ENCODE data around the gene PDCD4. TPM values are rescaled to one million over a fixed set of nuclear protein-coding genes. Genes with fewer than 3 reads are reported as not detected.
"Not testable (repeated sequence)": the region's sequence is repeated elsewhere in the genome, so short reads cannot be mapped to it uniquely, and the experiment has no call there.

The PDCD4 gene
- total RNA-seq, 1 donor from 2014 or later: 118 TPM

DNA sequence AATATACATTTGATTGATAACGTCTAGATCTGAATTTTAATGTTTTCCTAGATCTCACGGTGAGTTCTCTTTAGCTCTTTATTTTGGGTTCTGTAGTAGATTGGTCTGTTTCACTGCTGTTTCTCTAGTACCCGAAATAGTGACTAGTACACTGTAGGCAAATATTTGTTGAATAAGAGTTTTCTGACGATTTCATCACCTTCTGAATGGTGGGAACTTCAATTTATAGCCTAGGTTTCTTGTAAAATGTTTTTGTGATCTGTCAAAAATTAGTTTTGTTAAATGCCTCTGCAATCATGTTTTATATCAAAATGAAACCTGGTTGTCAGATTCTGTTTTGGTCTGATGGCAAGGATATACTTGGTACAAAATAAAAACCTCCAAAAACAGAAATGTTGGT is 10.2 kb downstream of the PDCD4 start:
- no peak for DNase-seq (ENCODE audit: low spot score)

DNA sequence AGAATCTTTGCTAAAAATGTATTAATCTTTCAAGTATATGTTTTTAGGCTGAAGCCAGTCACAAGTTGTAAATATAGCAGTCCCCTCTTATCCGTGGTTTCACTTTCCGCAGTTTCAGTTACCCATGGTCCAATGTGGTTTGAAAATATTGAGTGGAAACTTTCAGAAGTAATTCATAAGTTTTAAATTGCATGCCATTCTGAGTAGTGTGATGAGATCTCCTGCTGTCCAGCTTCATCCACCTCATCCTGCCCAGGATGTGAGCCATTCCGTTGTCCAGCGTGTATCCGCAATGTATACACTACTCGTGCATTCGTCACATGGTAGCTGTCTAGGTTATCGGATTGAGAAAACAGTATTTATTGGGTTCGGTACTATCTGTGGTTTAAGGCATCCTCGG is 12.2 kb downstream of the PDCD4 start:
- DNase-seq (ENCODE audit: low spot score): no peak

DNA sequence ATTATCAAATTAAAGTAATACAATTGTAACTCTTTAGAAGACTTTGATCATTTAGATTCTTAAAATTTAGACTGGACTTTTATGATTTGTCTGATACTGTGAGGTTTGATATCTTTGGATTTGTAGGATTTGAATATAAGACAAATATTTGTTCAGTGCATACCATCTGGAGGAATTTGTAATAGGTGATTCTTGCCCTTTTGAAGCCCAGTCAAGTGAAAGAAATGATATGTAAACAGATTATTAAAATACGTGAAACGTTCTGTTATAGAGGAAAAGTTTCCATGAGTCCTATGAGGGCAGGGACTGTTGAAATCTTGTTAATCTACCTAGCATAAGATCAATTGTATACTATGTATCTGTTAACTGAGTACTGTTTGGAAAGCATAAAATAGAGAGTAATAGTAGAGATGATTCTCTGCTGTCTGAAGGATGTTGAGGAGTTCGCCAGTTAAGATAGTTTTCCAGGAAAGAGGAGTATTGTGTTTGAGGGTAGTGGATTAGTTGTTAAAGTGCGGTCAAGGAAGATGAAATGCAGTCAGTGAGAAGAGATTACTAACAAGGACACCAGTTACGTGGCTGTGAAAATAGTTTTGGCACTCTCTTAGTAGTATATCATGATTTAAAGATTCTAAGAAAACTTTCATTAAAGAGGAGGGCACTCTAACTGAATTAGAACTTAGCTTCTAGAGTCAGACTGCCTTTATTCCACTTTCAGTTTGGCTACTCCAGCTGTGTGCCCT is 14.4 kb downstream of the PDCD4 start:
- DNase-seq (ENCODE audit: low spot score): no peak

DNA sequence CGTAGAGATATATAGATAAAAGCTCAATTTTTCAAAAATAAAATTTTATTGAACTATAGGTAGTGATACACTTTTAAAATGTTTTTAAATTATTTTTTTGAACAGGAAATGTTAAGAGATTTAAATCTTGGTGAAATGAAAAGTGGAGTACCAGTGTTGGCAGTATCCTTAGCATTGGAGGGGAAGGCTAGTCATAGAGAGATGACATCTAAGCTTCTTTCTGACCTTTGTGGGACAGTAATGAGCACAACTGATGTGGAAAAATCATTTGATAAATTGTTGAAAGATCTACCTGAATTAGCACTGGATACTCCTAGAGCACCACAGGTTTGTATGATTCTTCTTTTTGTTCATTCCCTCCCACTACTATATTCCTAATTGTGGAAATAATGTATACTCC is 15.8 kb downstream of the PDCD4 start:
- no peak for DNase-seq (ENCODE audit: low spot score)

DNA sequence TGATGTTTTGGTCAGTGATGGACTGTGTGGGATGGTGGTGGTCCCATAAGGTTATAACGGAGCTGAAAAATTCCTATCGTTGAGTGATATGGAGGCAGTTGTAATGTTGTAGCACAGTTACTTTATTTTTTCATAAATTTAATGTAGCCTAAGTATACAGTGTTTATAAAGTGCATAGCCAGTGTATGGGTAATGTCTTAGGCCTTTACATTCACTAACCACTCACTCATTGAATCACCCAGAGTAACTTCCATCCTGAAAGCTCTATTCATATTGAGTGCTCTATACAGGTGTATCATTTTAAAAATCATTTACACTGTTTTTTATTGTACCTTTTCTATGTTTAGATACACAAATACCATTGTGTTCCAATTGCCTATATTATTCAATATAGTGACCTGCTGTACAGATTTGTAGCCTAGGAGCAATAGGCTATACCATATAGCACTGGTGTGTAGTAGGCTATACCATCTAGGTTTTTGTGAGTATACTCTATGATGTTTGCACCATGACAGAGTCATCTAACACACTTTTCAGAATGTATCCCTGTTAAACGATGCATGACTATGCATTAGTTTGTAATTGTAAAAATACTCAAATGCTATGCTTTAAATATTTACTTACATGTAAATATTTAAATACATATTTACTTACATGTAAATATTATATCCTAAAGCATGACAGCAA is 21.0 kb downstream of the PDCD4 start:
- no peak for DNase-seq (ENCODE audit: low spot score)

DNA sequence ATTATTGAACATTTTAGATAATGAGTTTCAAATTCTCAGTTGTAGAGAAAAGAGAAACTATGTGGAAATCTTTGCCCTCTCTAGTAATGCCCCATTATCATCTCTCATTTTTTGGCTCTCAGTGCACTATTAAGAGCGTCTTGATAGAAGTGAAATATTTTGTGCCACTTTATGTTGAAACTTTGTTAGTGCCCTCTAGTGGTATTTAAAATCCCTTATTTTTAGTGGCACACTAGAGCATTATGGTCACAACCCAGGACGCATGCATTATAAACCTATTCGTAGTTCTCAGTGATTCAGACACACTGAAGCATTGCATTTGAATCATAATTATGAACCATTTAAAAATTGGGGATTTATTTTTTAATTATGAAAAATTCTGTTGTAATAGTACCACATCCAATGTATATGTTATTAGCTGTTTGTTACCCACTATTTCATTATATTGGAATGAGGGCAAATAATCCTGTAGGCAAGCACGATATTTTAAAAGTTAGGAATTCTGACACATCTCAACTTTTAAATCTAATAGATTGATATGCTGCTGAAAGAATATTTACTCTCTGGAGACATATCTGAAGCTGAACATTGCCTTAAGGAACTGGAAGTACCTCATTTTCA is 21.9 kb downstream of the PDCD4 start:
- DNase-seq (ENCODE audit: low spot score): peak; percentile 59

DNA sequence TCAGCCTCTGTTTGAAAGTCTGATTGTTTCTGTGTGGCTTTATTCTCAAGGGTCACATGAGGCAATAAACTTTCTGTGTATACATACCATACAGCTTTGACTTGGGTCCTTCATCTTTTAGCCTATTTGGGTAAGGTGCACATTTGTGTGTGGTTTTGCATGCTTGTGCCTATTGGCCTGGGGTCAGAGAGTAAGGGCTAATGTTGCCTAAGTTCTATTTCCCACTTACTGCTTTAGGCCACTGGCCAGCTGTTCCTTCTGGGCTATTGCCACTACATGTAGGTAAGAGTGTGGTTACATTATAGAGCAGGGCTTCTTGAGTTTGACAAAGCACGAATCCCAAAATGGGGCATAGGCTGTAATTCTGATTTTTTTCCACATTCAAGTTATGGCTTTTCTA is 25.5 kb downstream of the PDCD4 start:
- no peak for DNase-seq (ENCODE audit: low spot score)

DNA sequence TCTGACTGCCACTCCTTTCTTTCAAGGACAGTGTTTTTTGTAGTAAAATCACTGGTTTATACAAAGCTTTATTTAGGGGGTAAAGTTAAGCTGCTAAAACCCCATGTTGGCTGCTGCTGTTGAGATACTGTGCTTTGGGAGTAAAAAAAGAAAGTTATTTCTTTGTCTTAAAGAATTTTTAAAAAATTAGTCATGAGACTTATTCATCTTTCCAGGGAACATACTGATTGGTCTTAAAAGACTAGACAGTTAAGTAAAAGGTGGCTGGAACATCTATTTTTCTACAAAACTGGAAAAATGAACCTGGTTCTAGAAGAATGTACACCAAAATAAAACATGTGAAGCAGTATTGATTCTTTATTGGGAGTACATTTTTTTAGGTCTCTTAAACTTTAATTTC is 26.7 kb downstream of the PDCD4 start:
- DNase-seq (ENCODE audit: low spot score): no peak

DNA sequence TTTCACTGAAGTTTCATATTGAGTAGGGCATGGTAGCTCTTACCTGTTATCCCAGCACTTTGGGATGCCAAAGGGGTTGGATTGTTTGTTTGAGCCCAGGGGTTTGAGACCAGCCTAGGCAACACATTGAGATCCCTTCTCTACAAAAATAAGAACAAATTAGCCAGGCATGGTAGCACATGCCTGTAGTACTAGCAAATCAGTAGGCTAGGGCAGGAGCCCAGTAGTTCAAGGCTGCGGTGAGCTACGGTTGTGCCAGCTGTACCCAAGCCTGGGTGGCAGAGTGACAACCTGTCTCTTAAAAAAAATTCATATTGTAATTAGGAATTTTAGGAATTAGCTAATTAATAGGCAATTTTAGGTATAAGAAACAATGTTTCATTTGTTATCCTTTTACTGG is 29.3 kb downstream of the PDCD4 start:
- DNase-seq (ENCODE audit: low spot score): no peak

DNA sequence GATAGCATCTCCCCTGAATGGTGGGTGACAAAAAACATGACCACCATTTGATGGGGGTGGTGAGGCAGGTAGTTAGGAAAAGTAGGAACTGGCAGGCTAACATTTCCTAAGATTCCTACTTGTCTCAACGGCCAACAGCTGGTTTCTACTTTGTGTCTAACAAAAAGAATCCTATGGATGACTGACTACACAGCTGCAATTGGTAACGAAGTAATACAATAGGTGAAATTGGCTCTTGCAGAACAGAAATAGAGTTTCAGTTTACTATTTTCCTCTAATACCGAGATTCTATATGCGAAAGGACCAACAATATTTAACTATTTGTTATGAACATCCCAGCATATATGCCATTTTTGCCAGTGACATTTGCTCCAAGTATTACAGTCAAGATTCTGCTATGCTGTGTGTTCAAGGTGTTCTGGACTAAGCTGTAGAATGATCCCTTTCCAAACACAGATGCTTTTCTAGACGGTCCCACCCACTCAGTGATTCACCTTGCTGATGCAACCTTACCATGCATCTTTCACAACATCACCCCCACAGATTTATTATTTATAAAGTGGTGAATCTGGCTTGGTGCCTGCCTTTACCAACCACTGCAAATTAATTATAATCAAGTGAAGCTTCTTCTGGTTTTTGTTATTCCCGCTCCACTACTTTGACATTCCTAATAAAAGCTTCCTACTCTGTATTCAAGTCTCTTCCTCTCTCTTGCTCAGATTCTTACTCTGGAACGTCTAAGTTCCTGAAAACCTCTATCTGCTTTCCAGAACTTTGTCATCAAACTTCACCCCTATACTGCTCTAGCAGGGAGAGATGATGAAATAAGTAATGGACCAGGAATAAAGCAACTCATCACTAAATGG is 30.5 kb downstream of the PDCD4 start:
- DNase-seq (ENCODE audit: low spot score): no peak

DNA sequence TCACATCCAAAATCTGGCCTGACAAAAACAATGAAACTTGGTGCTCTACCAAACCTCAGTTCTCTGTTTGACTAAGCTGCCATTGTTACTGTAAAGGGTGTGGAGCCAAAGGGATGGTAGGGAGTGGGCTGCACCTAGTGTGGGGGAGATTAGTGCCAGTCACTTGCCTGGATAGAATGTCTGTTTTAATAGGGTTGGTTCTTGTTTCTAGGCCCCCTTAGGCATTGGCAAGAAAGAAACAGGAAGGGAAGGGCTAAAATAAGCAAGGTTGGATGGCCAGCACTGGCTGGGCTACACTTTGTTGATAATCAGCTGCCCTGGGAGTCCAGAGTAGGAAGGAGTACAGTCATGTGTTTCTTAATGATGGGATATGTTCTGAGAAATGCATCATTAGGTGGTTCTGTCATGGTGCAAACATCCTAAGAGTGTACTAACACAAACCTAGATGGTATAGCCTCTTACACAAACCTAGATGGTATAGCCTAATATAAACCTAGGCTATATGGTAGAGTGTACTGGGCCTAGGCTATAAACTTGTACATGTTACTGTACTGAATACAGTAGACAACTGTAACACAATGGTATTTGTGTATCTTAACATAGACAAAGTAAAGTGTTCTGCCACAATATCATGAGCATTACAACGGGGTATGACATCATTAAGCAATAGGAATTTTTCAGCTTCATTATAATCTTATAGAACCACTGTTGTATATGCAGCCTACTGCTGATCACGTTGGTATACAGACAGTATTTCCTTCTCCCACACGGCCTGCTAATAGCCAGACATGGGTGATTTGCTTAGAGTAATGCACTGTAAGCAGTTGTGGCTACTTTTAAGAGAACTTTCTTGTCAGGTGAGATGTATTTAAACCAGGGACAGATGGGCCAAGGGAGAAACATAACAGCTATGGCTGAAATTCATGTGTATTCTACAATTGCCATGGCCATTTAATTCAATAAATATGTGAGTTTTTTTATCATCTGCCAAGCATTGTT is 31.9 kb downstream of the PDCD4 start:
- DNase-seq (ENCODE audit: low spot score): no peak

DNA sequence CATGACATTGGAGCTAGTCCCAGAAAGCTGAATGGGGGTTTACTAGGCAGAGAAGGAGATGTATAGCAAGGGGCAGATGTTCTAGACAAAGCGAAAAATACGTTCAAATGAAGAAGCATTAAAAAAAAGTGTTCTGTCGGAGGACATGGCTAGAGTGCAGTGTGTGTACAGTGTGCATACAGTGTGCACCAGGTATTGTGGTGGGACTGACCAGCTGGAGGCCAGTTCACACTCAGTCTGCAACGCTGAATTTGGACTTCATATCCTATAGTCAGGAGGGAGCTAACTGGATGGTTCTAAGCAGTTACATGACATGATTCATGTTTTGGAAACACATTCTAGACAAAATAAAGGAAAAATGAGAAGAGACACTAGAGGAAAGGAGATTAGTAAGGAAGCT is 38.4 kb downstream of the PDCD4 start:
- no peak for DNase-seq (ENCODE audit: low spot score)

DNA sequence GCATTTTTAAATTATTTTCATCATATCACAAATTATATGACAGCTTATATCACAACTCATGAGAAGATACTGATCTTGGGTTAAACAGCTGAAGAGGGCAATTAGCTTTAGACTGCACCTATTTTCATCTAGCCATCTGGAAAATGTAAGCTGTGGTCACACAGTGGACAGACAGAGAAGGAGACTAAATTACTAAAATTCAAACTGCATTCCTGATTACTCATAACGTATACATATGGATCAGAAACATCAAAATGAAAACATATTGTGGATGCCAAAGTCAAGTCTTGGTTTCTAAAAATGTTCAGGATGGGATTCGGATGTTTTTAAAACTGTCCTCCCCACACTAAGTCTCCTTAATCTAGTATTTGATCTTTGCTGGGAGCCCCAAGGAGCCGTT is 40.6 kb downstream of the PDCD4 start:
- no peak for DNase-seq (ENCODE audit: low spot score)

DNA sequence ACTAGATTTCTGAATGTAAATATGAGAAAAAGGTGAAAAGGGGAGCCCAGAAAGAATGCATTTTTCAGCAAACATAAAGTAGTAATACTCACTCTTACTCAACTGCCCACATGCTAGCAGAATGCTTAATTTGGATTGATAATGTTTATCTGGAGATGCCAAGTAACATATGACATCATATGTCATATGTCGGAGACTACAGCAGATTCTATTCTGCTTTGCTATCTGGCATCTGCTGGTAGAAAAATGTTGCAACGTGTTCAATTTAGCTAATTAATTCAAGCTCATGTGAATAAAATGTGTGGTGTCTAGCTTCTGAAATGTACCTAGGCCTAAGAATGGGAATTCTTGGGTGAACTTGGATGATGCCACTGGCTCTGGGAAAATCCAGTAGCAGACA is 42.7 kb downstream of the PDCD4 start:
- no peak for DNase-seq (ENCODE audit: low spot score)

DNA sequence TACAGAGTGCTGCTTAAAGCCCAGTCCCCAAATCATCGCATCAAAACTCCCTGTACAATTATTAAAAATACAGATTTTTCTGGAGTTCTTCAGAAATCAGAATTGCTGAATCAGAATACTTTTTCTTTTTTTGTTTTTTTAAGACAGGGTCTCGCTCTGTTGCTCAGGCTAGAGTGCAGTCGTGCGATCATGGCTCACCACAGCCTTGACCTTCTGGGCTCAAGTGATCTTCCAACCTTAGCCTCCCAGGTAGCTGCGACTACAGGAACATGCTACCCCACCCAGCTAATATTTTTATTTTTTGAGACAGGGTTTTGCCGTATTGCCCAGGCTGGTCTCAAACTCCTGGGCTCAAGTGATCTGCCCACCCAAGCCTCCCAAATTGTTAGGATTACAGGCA is 43.3 kb downstream of the PDCD4 start:
- DNase-seq (ENCODE audit: low spot score): no peak

DNA sequence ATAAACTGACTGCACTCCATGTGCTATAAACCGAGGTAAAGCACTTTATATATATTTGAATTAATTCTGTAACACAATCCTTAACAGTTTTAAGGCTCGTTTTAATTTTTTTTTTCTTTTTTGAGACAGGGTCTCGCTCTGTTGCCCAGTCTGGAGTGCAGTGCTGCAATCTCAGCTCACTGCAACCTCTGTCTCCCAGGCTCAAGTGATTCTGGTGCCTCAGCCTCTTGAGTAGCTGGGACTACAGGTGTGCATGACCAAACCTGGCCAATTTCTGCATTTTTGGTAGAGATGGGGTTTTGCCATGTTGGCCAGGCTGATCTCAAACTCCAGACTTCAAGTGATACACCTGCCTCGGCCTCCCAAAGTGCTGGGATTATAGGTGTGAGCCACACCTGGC is 43.9 kb downstream of the PDCD4 start:
- DNase-seq (ENCODE audit: low spot score): not testable (repeated sequence)

DNA sequence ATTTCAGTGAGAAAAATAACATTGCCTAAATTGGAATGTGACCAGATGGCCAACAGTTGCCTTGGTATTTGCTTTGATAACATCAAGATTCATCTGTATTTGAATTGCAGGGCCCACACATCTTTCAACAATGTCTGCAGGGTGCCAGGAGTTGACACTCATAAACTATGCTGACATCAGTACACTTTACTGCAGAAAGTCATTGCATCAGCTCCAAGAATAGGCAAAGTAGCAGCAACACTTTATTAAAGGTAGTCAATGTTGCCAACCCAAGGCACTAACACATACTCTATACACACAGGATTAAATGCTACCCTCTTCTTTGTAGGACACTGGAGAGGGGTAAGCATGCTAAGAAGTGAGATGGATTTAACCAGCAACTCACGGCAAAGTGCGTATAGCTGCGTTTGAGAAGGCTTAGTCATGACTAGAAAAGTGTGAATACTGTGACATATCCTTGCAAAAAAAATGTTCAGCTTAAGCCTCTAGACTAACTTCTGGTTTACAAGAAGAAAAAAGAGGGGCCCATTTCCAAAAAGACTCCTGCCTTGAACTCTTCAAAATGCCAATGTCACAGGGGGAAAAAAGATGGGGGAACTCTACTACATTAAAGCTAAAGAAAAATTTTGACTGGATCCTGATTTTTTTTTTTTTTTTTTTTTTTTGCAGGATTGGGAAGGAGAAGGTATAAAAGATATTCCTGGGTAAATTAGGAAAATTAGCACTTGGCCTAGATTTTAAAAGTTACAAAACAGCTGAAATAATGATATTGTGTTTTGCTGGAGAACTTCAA is 45.0 kb downstream of the PDCD4 start:
- DNase-seq (ENCODE audit: low spot score): no peak

DNA sequence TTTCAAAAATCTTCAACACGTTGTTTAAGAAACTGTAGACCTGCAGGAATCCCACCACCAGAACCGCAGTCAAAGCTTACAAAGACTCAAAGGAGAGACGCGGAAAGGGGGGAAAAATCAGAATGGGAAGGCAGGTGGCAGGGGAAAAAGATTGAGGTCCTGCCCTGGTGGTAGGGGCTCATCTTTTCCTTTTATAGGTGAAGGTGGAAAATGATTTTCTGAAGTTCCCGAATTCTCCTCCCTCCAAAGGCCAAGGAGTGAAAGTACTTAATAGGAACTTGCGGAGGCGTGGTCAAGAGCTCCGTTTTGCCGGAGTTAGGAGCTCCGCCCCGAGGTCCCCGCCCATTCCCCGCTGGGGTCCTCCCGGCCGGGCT is 46.5 kb downstream of the PDCD4 start:
- DNase-seq (ENCODE audit: low spot score): peak; percentile 99

DNA sequence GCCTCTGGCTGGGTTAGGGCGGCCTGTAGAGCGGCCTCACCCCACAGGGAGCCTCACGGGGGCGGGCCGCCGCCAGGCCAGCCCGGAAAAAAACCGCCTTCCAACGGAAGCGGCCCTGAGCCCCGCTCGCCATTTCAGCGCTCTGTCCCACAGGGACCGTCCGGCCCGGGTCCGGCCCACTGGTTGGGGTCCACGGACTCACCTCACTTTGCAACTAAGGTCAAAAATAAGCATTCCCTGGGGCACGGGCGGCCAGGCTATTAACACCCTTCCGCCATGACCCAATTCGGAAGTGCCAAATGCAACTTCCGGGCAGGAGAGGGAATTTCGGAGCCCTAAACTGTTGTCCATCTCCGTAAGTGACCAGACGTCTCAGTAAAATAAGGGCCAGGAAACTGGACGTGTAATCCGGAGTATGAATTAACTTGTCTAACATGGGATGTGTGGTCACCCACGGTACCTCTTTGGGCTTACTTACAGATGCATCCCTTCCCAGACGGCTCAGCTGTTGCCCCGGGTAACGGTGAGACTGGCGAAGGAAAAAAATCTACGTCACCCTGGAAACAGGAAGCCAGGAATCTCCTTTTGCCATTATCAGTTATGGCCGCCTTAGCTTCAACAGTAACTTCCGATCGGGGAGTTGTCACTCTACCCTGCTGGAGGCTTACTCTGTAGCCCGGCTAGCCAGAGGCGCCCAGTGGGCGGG is 47.1 kb downstream of the PDCD4 start, which contains the start of gene BBIP1:
BBIP1 (minus strand) TSS at position 538 of the 706 bp plus-strand sequence. CDS start 1,023 bp downstream, outside the sequence.
- peak; percentile 100 for DNase-seq (ENCODE audit: low spot score)

All from umbilical cord (tissue), 2 donors.